IMR-90 (cell line): Measurements from ENCODE around the gene SLC6A6. TPM values are rescaled to one million over a fixed set of nuclear protein-coding genes. Genes with fewer than 3 reads are reported as not detected.
"Not testable (repeated sequence)": the region's sequence is repeated elsewhere in the genome, so short reads cannot be mapped to it uniquely, and the experiment has no call there.

Source experiments
- ATAC-seq: fragments of 200-7000 bp; cut with Tn5 transposase; 2 replicates; pipeline ENCODE4 v1.9.1; 2020; ENCODE audit warnings: low read depth, mild to moderate bottlenecking, moderate library complexity
- BruUV-seq: library from RNA; stranded (reverse); fragments of 400-500 nt; replicated peaks from 2 replicates; lab custom pipeline; 2021; lab: Mats Ljungman, UMichigan
- CTCF ChIA-PET: fragments of 300-600 bp; formaldehyde crosslinking; extraction: SDS; loops from one replicate; lab custom pipeline; 2021; ENCODE audit warnings: antibody characterized with exemption; lab: Yijun Ruan, JAX
- POLR2A ChIA-PET: fragments of 300-600 bp; sonication (Branson Sonifier 250); formaldehyde crosslinking; loops from one replicate; lab custom pipeline; 2022; ENCODE audit warnings: antibody characterized with exemption; ENCODE audit not compliant: unreplicated experiment; lab: Charles Lee
- DNase-seq: peaks from one replicate; pipeline ENCODE4 v3.0.0; 2013
- H2AFZ ChIP-seq: replicated peaks from 2 replicates; pipeline ENCODE3; 2013; ENCODE audit warnings: low read length, mild to moderate bottlenecking; ENCODE audit not compliant: poor library complexity
- H2AK5ac ChIP-seq: 2 replicates; pipeline ENCODE4 v1.6.1; 2013; ENCODE audit warnings: low read depth, low read length, inconsistent platforms
- H2AK9ac ChIP-seq: replicated peaks from 2 replicates; pipeline ENCODE3; 2013; ENCODE audit warnings: mild to moderate bottlenecking, low read depth, low read length, moderate library complexity; ENCODE audit not compliant: poor library complexity
- H2BK120ac ChIP-seq: 2 replicates; pipeline ENCODE4 v1.6.1; 2013; ENCODE audit warnings: low read depth, low read length, inconsistent platforms
- H2BK15ac ChIP-seq: 3 replicates; pipeline ENCODE4 v1.6.1; 2013; ENCODE audit warnings: low read depth, low read length, inconsistent platforms
- H2BK20ac ChIP-seq: 2 replicates; pipeline ENCODE4 v1.6.1; 2013; ENCODE audit warnings: low read depth, mild to moderate bottlenecking, inconsistent platforms, low read length, moderate library complexity
- H2BK5ac ChIP-seq: 2 replicates; pipeline ENCODE4 v1.6.1; 2013; ENCODE audit warnings: mild to moderate bottlenecking, low read depth, low read length, inconsistent platforms; ENCODE audit not compliant: poor library complexity, severe bottlenecking
- H3K14ac ChIP-seq: replicated peaks from 2 replicates; pipeline ENCODE4 v1.6.1; 2013; ENCODE audit warnings: low read depth, low read length, inconsistent platforms
- H3K18ac ChIP-seq: 2 replicates; pipeline ENCODE4 v1.6.1; 2013; ENCODE audit warnings: low read depth, low read length, control low read depth
- H3K23ac ChIP-seq: 2 replicates; pipeline ENCODE4 v1.6.1; 2013; ENCODE audit warnings: low read depth, low read length, inconsistent platforms
- H3K27ac ChIP-seq: 2 replicates; pipeline ENCODE4 v1.5.1; 2013; ENCODE audit warnings: mild to moderate bottlenecking, control low read depth, low read length; ENCODE audit not compliant: insufficient read depth
- H3K27me3 ChIP-seq: 2 replicates; pipeline ENCODE4 v1.6.1; 2013; ENCODE audit warnings: low read length; ENCODE audit not compliant: control insufficient read depth, insufficient read depth
- H3K36me3 ChIP-seq: 2 replicates; pipeline ENCODE4 v1.6.1; 2013; ENCODE audit warnings: low read length, mixed read lengths; ENCODE audit not compliant: control insufficient read depth, insufficient read depth
- H3K4ac ChIP-seq: 2 replicates; pipeline ENCODE4 v1.6.1; 2013; ENCODE audit warnings: low read depth, low read length, inconsistent platforms
- H3K4me1 ChIP-seq: 2 replicates; pipeline ENCODE4 v1.6.1; 2013; ENCODE audit warnings: low read length, mixed read lengths; ENCODE audit not compliant: control insufficient read depth, insufficient read depth
- H3K4me2 ChIP-seq: 2 replicates; pipeline ENCODE4 v1.6.1; 2013; ENCODE audit warnings: low read depth, mild to moderate bottlenecking, control low read depth, low read length, moderate library complexity
- H3K4me3 ChIP-seq: 2 replicates; pipeline ENCODE4 v1.5.1; 2013; ENCODE audit warnings: low read depth, mild to moderate bottlenecking, control low read depth, low read length, moderate library complexity; ENCODE audit not compliant: insufficient read depth
- H3K56ac ChIP-seq: 2 replicates; pipeline ENCODE4 v1.6.1; 2013; ENCODE audit warnings: low read length, inconsistent platforms; ENCODE audit not compliant: insufficient read depth; ENCODE audit errors: extremely low read depth
- H3K79me1 ChIP-seq, 2 experiments: 2 replicates each; pipeline ENCODE4 v1.6.1; 2013; ENCODE audit warnings: low read length in 2 of 2, inconsistent platforms in 1 of 2, low read depth in 1 of 2
- H3K9ac ChIP-seq: 2 replicates; pipeline ENCODE4 v1.6.1; 2013; ENCODE audit warnings: low read depth, low read length, control low read depth
- H3K9me1 ChIP-seq: 2 replicates; pipeline ENCODE4 v1.6.1; 2013; ENCODE audit warnings: low read length, inconsistent platforms; ENCODE audit not compliant: insufficient read depth
- H3K9me3 ChIP-seq: 2 replicates; pipeline ENCODE4 v1.6.1; 2013; ENCODE audit warnings: low read length; ENCODE audit not compliant: control insufficient read depth, insufficient read depth
- H4K20me1 ChIP-seq: 2 replicates; pipeline ENCODE4 v1.6.1; 2013; ENCODE audit warnings: low read length, inconsistent platforms; ENCODE audit not compliant: insufficient read depth
- H4K5ac ChIP-seq: 2 replicates; pipeline ENCODE4 v1.6.1; 2013; ENCODE audit warnings: mild to moderate bottlenecking, low read depth, low read length, control low read depth
- H4K8ac ChIP-seq, 2 experiments: 2 replicates each; pipeline ENCODE4 v1.6.1; 2013; ENCODE audit warnings: low read depth in 2 of 2, low read length in 2 of 2, control low read depth in 1 of 2, inconsistent platforms in 1 of 2
- H4K91ac ChIP-seq: 2 replicates; pipeline ENCODE4 v1.6.1; 2013; ENCODE audit warnings: low read depth, low read length, inconsistent platforms; ENCODE audit not compliant: insufficient read depth
- WGBS, 2 experiments: methylation state at CpG; one replicate each; pipeline versions ENCODE4 v1.1.5 to v1.1.7; 2013; ENCODE audit warnings: missing lambda C conversion rate in 2 of 2; ENCODE audit not compliant: insufficient read length in 1 of 2; ENCODE audit errors: extremely low coverage in 2 of 2; 5-methylcytosine and 5-hydroxymethylcytosine counted together
- dilution Hi-C: fragments of 300-500 bp; cut with HindIII; formaldehyde crosslinking; loops from one replicate; pipeline ENCODE4 v1.14.3; 2018; ENCODE audit warnings: low sequenced_read_pairs; ENCODE audit not compliant: unreplicated experiment
- in situ Hi-C: fragments of 300-500 bp; cut with MboI; formaldehyde crosslinking; loops from 3 replicates; pipeline ENCODE4 v1.14.3; 2019; ENCODE audit warnings: low sequenced_read_pairs, inconsistent platforms, mixed read lengths
- intact Hi-C: fragments of 100-400 bp; cut with micrococcal nuclease; formaldehyde crosslinking; loops from 2 replicates; pipeline ENCODE4 v1.10.0; 2022
- polyA plus RNA-seq, 3 experiments: library from polyadenylated mRNA; depleted of rRNA; stranded (reverse); fragments of >200 nt; gene quantifications; 2 replicates each; pipeline ENCODE4 v1.2.3, GENCODE V29; 2012; ENCODE audit warnings: low replicate concordance in 1 of 3
- total RNA-seq: library from RNA; depleted of rRNA; stranded (reverse); fragments of >200 nt; gene quantifications from 2 replicates; pipeline ENCODE4 v1.2.3, GENCODE V29; 2012

Gene SLC6A6
- total and polyA plus RNA-seq, 2 of the 4 experiments (the other 2 are of a cell fraction), result 29.9 to 39.4 TPM

GRCh38 chr3:14409779-14410063, 7.3 kb downstream of the SLC6A6 start:
- POLR2A ChIA-PET, H3K56ac ChIP-seq, H3K9me3 ChIP-seq, dilution Hi-C loops, H2BK15ac ChIP-seq, CTCF ChIA-PET, H3K9ac ChIP-seq, H3K4me3 ChIP-seq, H4K5ac ChIP-seq, H2BK20ac ChIP-seq, H3K4me2 ChIP-seq, BruUV-seq, H3K14ac ChIP-seq, H4K8ac ChIP-seq, DNase-seq, H3K27ac ChIP-seq, H2AFZ ChIP-seq, H3K23ac ChIP-seq, ATAC-seq, H3K18ac ChIP-seq, intact Hi-C loops, H3K27me3 ChIP-seq: not testable (repeated sequence)
- Histone ChIP-seq H2AK5ac (peak overlapping the region; percentile 89), H3K79me1 (peaks cover 53 to 76% of the 10 kb centered on the region in 2 experiments), H3K36me3 (peaks cover 13% of the 10 kb centered on the region), H3K4ac (peak overlapping the region; percentile 97), H4K91ac (peak overlapping the region; percentile 62), H2BK5ac (peak overlapping the region; percentile 97), H3K4me1 (peaks cover 40% of the 10 kb centered on the region), H3K9me1 (peaks cover 58% of the 10 kb centered on the region), H2BK120ac (peak overlapping the region; percentile 95), H4K20me1 (peaks cover 25% of the 10 kb centered on the region), H2AK9ac (peak overlapping the region; percentile 58)
- WGBS, 2 experiments, result 93% methylated on average over 3 of the region's 6 CpGs; no CpG with 5 or more reads in 1 of the 2 experiments
- in situ Hi-C loops, result loop anchor here (5.0 kb wide), 1 partner anchor 53 kb away; no protein-coding TSS in a partner anchor
